ENCODE data around the gene RPL10A. TPM values are rescaled to one million over a fixed set of nuclear protein-coding genes. Genes with fewer than 3 reads are reported as not detected.
A peak's percentile ranks its signal among the peaks of the same experiment; 100 is the strongest.

RPL10A gene
- total RNA-seq (1,000 to 10,000 TPM in 6 of 9 donors, 100 to 1,000 TPM in 3; 680 to 1,613 (median 1,272) TPM), polyA plus RNA-seq (1,000 to 10,000 TPM in 1 of 3 donors, 100 to 1,000 TPM in 2; 733 to 1,132 (median 750) TPM)
- long read RNA-seq, donor 1, transcript RPL10A-202 (5 exons, 1,063 nt) = minor isoform, 48 of 718 reads
- long read RNA-seq, donor 1, transcript RPL10A-203 (5 exons, 1,069 nt) = minor isoform, 9 of 718 reads
- long read RNA-seq, donor 1, transcript RPL10A-201 (6 exons, 716 nt) = major isoform, 484 of 718 reads
- long read RNA-seq, donor 1, partial matches to known transcripts = 137 of 718 reads
- long read RNA-seq, donor 1, other reads (novel, unspliced or antisense) = 37 of 718 reads
- long read RNA-seq, donor 2, transcript RPL10A-202 (5 exons, 1,063 nt) = minor isoform, 34 of 372 reads
- long read RNA-seq, donor 2, transcript RPL10A-204 (6 exons, 962 nt) = minor isoform, 6 of 372 reads
- long read RNA-seq, donor 2, transcript RPL10A-201 (6 exons, 716 nt) = major isoform, 274 of 372 reads
- long read RNA-seq, donor 2, partial matches to known transcripts = 47 of 372 reads
- long read RNA-seq, donor 2, other reads (novel, unspliced or antisense) = 8 of 372 reads
- long read RNA-seq, donor 3, transcript RPL10A-203 (5 exons, 1,069 nt) = minor isoform, 7 of 441 reads
- long read RNA-seq, donor 3, transcript RPL10A-201 (6 exons, 716 nt) = major isoform, 307 of 441 reads
- long read RNA-seq, donor 3, transcript RPL10A-202 (5 exons, 1,063 nt) = minor isoform, 30 of 441 reads
- long read RNA-seq, donor 3, partial matches to known transcripts = 80 of 441 reads
- long read RNA-seq, donor 3, other reads (novel, unspliced or antisense) = 16 of 441 reads
- long read RNA-seq, donor 4, transcript RPL10A-203 (5 exons, 1,069 nt) = minor isoform, 6 of 760 reads
- long read RNA-seq, donor 4, transcript RPL10A-202 (5 exons, 1,063 nt) = minor isoform, 46 of 760 reads
- long read RNA-seq, donor 4, transcript RPL10A-201 (6 exons, 716 nt) = major isoform, 598 of 760 reads
- long read RNA-seq, donor 4, partial matches to known transcripts = 88 of 760 reads
- long read RNA-seq, donor 4, other reads (novel, unspliced or antisense) = 18 of 760 reads
- long read RNA-seq, donor 5, transcript RPL10A-201 (6 exons, 716 nt) = major isoform, 648 of 709 reads
- long read RNA-seq, donor 5, transcript RPL10A-204 (6 exons, 962 nt) = minor isoform, 5 of 709 reads
- long read RNA-seq, donor 5, transcript RPL10A-203 (5 exons, 1,069 nt) = minor isoform, 9 of 709 reads
- long read RNA-seq, donor 5, transcript RPL10A-202 (5 exons, 1,063 nt) = minor isoform, 23 of 709 reads
- long read RNA-seq, donor 5, partial matches to known transcripts = 11 of 709 reads
- long read RNA-seq, donor 5, other reads (novel, unspliced or antisense) = 12 of 709 reads
- long read RNA-seq, donor 6, transcript RPL10A-202 (5 exons, 1,063 nt) = minor isoform, 68 of 941 reads
- long read RNA-seq, donor 6, transcript RPL10A-201 (6 exons, 716 nt) = major isoform, 743 of 941 reads
- long read RNA-seq, donor 6, partial matches to known transcripts = 88 of 941 reads
- long read RNA-seq, donor 6, other reads (novel, unspliced or antisense) = 33 of 941 reads
- long read RNA-seq, donor 7, transcript RPL10A-201 (6 exons, 716 nt) = major isoform, 263 of 404 reads
- long read RNA-seq, donor 7, transcript RPL10A-202 (5 exons, 1,063 nt) = minor isoform, 37 of 404 reads
- long read RNA-seq, donor 7, partial matches to known transcripts = 86 of 404 reads
- long read RNA-seq, donor 7, other reads (novel, unspliced or antisense) = 11 of 404 reads
- long read RNA-seq, donor 8, transcript RPL10A-202 (5 exons, 1,063 nt) = minor isoform, 38 of 640 reads
- long read RNA-seq, donor 8, transcript RPL10A-201 (6 exons, 716 nt) = major isoform, 499 of 640 reads
- long read RNA-seq, donor 8, transcript RPL10A-203 (5 exons, 1,069 nt) = minor isoform, 9 of 640 reads
- long read RNA-seq, donor 8, partial matches to known transcripts = 74 of 640 reads
- long read RNA-seq, donor 8, other reads (novel, unspliced or antisense) = 17 of 640 reads
- long read RNA-seq, donor 9, transcript RPL10A-202 (5 exons, 1,063 nt) = minor isoform, 37 of 484 reads
- long read RNA-seq, donor 9, transcript RPL10A-201 (6 exons, 716 nt) = major isoform, 331 of 484 reads
- long read RNA-seq, donor 9, partial matches to known transcripts = 85 of 484 reads
- long read RNA-seq, donor 9, other reads (novel, unspliced or antisense) = 27 of 484 reads
- long read RNA-seq, donor 10, transcript RPL10A-202 (5 exons, 1,063 nt) = minor isoform, 13 of 140 reads
- long read RNA-seq, donor 10, transcript RPL10A-201 (6 exons, 716 nt) = major isoform, 104 of 140 reads
- long read RNA-seq, donor 10, partial matches to known transcripts = 18 of 140 reads
- long read RNA-seq, donor 10, other reads (novel, unspliced or antisense) = 0 of 140 reads

DNA sequence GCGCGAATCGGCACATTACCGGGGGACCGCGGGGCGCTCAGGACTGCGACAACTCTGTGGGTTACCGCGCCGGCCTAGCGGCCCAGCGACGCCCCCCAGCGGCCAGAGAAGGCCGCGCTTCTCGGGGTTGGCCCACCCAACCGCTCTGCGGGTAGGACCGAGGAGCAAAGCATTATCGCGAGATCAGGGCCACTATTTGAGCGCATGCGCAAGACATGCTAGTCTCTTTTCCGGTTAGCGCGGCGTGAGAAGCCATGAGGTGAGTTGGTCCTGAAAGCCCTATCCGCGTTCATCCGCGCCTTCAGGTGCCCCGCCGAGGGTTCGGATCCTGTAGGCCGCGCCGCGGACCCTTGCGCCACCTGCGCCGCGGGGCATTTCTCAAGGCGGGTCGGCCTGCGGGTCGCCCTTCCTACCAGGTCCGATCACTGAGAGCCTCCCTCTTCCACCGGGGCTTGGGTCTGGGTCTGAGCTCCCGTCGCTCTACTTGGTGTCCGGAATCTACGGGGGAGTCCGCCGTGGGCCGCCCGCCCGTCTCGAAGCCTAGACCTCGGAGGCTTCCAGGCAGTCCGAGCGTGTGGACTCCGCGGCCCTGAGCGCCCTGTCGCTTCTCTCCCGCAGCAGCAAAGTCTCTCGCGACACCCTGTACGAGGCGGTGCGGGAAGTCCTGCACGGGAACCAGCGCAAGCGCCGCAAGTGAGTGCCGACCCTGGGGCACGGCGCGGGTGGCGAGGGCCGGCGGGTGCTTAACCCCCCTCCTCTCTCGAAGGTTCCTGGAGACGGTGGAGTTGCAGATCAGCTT, at the start of gene RPL10A:
RPL10A (plus strand) TSS at position 221 of the 799 bp plus-strand sequence; CDS start at position 255, 34 bp downstream.
- WGBS, 4 donors = 0 to 3% (median 1%) methylated on average over 12 to 86 of the region's 86 CpGs
- peaks cover 12 to 50% of the 10 kb centered on the region in 2 donors for H3K4me1 ChIP-seq (replicated peaks in 1 of 2)
- intact Hi-C loops (cut with DNase I) = no loop called here

DNA sequence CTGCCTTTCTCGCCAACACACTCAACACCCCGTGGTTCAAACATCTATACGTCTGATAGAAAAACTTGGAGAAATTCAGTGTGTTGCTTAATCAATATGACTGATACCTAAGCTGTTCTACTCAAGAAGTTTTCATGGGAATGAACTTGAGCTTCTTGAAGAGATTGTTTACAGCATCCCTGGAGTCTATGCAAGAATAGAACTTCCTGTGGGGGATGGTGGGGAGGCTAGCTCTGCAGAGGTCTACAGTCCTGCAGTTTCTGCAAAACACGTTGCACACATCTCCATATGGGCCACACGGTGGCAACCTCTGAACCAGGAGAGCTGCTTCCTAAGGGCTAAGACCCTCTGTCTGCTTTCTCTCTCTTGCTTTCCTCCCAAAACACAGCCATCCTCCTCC, 48.8 kb upstream of the RPL10A start:
- no peak overlapping the region for H3K4me3 ChIP-seq
- TF ChIP-seq, protein P1, sequence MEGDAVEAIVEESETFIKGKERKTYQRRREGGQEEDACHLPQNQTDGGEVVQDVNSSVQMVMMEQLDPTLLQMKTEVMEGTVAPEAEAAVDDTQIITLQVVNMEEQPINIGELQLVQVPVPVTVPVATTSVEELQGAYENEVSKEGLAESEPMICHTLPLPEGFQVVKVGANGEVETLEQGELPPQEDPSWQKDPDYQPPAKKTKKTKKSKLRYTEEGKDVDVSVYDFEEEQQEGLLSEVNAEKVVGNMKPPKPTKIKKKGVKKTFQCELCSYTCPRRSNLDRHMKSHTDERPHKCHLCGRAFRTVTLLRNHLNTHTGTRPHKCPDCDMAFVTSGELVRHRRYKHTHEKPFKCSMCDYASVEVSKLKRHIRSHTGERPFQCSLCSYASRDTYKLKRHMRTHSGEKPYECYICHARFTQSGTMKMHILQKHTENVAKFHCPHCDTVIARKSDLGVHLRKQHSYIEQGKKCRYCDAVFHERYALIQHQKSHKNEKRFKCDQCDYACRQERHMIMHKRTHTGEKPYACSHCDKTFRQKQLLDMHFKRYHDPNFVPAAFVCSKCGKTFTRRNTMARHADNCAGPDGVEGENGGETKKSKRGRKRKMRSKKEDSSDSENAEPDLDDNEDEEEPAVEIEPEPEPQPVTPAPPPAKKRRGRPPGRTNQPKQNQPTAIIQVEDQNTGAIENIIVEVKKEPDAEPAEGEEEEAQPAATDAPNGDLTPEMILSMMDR (IDR thresholded peaks at IDR 0.05) = no peak
- TF ChIP-seq POLR2A (IDR thresholded peaks at IDR 0.05) = no peak
- H3K27me3 ChIP-seq = no peaks in the 10 kb centered on the region
- intact Hi-C loops (cut with DNase I) = loop anchor here in 1 of 2 donors (10.0 kb wide), 1 partner anchor 75 kb away; the partner anchor contains the start of gene PPARD
- WGBS, 4 donors = 73 to 84% (median 76%) methylated on average over 5 of the region's 5 CpGs
- no peak overlapping the region for H3K27ac ChIP-seq
- H3K4me1 ChIP-seq (replicated peaks in 1 of 2) = peaks cover 0 to 6% of the 10 kb centered on the region in 2 donors
- no peak for DNase-seq
- peaks cover 0 to 31% of the 10 kb centered on the region in 2 donors for H3K36me3 ChIP-seq (replicated peaks in 1 of 2)
- H3K9me3 ChIP-seq (replicated peaks in 1 of 3) = no peaks in the 10 kb centered on the region

More for the DNA sequence above, at the start of gene RPL10A:
- Histone ChIP-seq H3K4me3 (peak within 1 kb of the TSS; percentile 26 to 77 (median 70)), H3K9me3 (replicated peaks in 1 of 3) (no peaks in the 10 kb centered on the region), H3K36me3 (replicated peaks in 1 of 2) (peaks cover 0 to 25% of the 10 kb centered on the region in 2 donors), H3K27me3 (no peaks in the 10 kb centered on the region), H3K27ac (peak within 1 kb of the TSS; percentile 45 to 93 (median 88))
- TF ChIP-seq POLR2A (IDR thresholded peaks at IDR 0.05) = peak; percentile 82 to 89
- TF ChIP-seq, protein P1 (IDR thresholded peaks at IDR 0.05) = peak; percentile 83 to 97 (median 88)
- DNase-seq = peak; percentile 96 to 99 (median 97)
